ENCODE measurements around the gene SH3GL3. TPM values are rescaled to one million over a fixed set of nuclear protein-coding genes. Genes with fewer than 3 reads are reported as not detected.

The SH3GL3 gene
- total and polyA plus RNA-seq, 2 of the 8 experiments (the other 6 are each of a cell fraction or from before 2014, with no cell fraction given), result 14.1 to 19.1 TPM

DNA sequence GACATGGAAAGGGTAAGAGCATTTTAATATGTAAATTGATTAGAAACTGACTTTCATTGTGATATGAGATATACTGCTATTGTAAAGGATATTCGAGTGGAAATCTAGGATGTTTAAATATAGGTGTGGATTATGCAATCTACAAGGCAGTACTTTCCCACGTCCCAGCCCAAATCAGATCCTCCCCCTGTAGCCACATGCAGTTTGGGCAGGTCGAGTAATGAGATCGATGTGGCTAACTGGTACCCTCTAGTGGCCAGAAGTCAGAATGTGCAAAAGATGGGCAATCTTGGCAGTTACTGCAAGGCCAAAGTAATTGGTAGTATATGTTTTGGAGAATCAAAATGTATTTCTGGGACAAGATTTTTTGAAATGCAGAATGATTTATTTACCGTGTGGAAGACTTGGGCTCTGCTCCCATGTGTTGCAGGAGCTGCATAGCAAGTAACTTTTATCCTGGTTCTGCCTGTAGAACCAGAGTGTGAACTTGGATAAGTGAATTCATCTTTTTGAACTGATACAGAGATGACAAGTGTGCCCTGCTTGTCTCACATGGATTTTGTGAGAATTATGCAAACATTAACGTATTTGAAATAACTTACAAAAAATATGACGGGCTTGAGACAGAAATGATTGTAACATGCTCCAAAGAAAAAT is 112.3 kb downstream of the SH3GL3 start:
- Histone ChIP-seq H3K27me3 (replicated peaks in 1 of 4; ENCODE audit: control insufficient read depth in 3 of 4, extremely low read depth in 1 of 4, insufficient read depth in 3 of 4, low read length in 3 of 4) (no peaks in the 10 kb centered on the region), H2BK120ac (replicated peaks; ENCODE audit: low read depth, low read length) (no peak overlapping the region), H2AK5ac (ENCODE audit: low read depth, low read length) (no peak overlapping the region), H3K4me3 (ENCODE audit: extremely low read depth in 1 of 4, insufficient read depth in 2 of 4, low read depth in 3 of 4, low read length in 4 of 4) (no peak overlapping the region), H3K79me1 (ENCODE audit: low read depth, low read length) (no peaks in the 10 kb centered on the region), H4K91ac (replicated peaks; ENCODE audit: insufficient read length, low read length) (no peak overlapping the region), H3K79me2 (ENCODE audit: control insufficient read depth in 1 of 2, insufficient read depth in 2 of 2, low read length in 2 of 2) (no peaks in the 10 kb centered on the region), H2BK12ac (ENCODE audit: low read depth, low read length) (no peak overlapping the region), H4K5ac (ENCODE audit: insufficient read length, low read depth, low read length) (no peak overlapping the region), H3K14ac (ENCODE audit: insufficient read length) (no peak overlapping the region), H3K4ac (replicated peaks; ENCODE audit: insufficient read length, low read depth, low read length) (no peak overlapping the region), H3K9ac (replicated peaks in 1 of 4; ENCODE audit: extremely low read depth in 1 of 4, low read depth in 3 of 4, low read length in 3 of 4) (no peak overlapping the region), H4K20me1 (replicated peaks in 1 of 2; ENCODE audit: control insufficient read depth in 1 of 2, insufficient read depth in 2 of 2, low read length in 2 of 2) (no peaks in the 10 kb centered on the region), H3K56ac (replicated peaks; ENCODE audit: insufficient read length, low read depth, low read length) (no peak overlapping the region), H2BK20ac (ENCODE audit: low read length) (no peak overlapping the region), H2BK15ac (ENCODE audit: low read length) (no peak overlapping the region), H3K18ac (ENCODE audit: extremely low read depth, low read length) (no peak overlapping the region), H3K23me2 (ENCODE audit: low read depth, low read length) (no peaks in the 10 kb centered on the region), H3K9me3 (ENCODE audit: insufficient read depth in 2 of 2, low read depth in 1 of 2, low read length in 1 of 2) (no peaks in the 10 kb centered on the region), H3K23ac (ENCODE audit: insufficient read length) (no peak overlapping the region), H3K27ac (ENCODE audit: low read depth, low read length) (no peak overlapping the region), H3K4me2 (ENCODE audit: insufficient read depth in 1 of 2, low read depth in 2 of 2, low read length in 2 of 2) (no peak overlapping the region), H2BK5ac (ENCODE audit: low read depth, low read length) (no peak overlapping the region), H3K36me3 (ENCODE audit: control insufficient read depth in 2 of 4, insufficient read depth in 4 of 4, low read length in 3 of 4) (no peaks in the 10 kb centered on the region), H2AFZ (ENCODE audit: low read length) (no peak overlapping the region), H4K8ac (ENCODE audit: extremely low read depth, insufficient read depth, low read length) (no peak overlapping the region), H3K4me1 (replicated peaks in 1 of 4; ENCODE audit: control insufficient read depth in 3 of 4, insufficient read depth in 4 of 4, low read length in 3 of 4) (no peaks in the 10 kb centered on the region)
- peak; percentile 46 to 74 for DNase-seq (ENCODE audit: low read depth in 1 of 2, low spot score in 2 of 2)
- FAIRE-seq, result peak; percentile 100
- CTCF ChIA-PET (ENCODE audit: partially characterized antibody), result interaction anchor here (0.8 to 15.4 kb wide), 23 partner anchors 9 to 497 kb away, joined by 3 to 245 read pairs (median 3); partner anchors contain the start of gene SH3GL3
- TF ChIP-seq, protein P1, sequence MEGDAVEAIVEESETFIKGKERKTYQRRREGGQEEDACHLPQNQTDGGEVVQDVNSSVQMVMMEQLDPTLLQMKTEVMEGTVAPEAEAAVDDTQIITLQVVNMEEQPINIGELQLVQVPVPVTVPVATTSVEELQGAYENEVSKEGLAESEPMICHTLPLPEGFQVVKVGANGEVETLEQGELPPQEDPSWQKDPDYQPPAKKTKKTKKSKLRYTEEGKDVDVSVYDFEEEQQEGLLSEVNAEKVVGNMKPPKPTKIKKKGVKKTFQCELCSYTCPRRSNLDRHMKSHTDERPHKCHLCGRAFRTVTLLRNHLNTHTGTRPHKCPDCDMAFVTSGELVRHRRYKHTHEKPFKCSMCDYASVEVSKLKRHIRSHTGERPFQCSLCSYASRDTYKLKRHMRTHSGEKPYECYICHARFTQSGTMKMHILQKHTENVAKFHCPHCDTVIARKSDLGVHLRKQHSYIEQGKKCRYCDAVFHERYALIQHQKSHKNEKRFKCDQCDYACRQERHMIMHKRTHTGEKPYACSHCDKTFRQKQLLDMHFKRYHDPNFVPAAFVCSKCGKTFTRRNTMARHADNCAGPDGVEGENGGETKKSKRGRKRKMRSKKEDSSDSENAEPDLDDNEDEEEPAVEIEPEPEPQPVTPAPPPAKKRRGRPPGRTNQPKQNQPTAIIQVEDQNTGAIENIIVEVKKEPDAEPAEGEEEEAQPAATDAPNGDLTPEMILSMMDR (IDR thresholded peaks at IDR 0.05; ENCODE audit: control extremely low read depth in 1 of 3, insufficient read depth in 1 of 3, low read depth in 1 of 3, low read length in 3 of 3), result peak; percentile 54 to 94 (median 91)
- TF ChIP-seq RAD21 (IDR thresholded peaks at IDR 0.05 in 1 of 2, conservative IDR thresholded peaks at IDR 0.05 in 1 of 2; ENCODE audit: low read depth in 2 of 2, low read length in 2 of 2) (peak; percentile 96 to 100), CEBPB (IDR thresholded peaks at IDR 0.05; ENCODE audit: low read depth, low read length) (peak; percentile 96)
- TF ChIP-seq, protein P2, sequence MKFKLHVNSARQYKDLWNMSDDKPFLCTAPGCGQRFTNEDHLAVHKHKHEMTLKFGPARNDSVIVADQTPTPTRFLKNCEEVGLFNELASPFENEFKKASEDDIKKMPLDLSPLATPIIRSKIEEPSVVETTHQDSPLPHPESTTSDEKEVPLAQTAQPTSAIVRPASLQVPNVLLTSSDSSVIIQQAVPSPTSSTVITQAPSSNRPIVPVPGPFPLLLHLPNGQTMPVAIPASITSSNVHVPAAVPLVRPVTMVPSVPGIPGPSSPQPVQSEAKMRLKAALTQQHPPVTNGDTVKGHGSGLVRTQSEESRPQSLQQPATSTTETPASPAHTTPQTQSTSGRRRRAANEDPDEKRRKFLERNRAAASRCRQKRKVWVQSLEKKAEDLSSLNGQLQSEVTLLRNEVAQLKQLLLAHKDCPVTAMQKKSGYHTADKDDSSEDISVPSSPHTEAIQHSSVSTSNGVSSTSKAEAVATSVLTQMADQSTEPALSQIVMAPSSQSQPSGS (IDR thresholded peaks at IDR 0.05; ENCODE audit: low read length), result no peak
- TF ChIP-seq, protein P3, sequence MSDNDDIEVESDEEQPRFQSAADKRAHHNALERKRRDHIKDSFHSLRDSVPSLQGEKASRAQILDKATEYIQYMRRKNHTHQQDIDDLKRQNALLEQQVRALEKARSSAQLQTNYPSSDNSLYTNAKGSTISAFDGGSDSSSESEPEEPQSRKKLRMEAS (IDR thresholded peaks at IDR 0.05), result peak; percentile 54
- POLR2A ChIA-PET (ENCODE audit: partially characterized antibody), result no interaction called here
- WGBS, 2 experiments (ENCODE audit: extremely low coverage in 1 of 2, insufficient coverage in 1 of 2, insufficient read length in 1 of 2, insufficient replicate concordance in 2 of 2, low coverage in 1 of 2, low lambda C conversion rate in 2 of 2, missing lambda C conversion rate in 1 of 2), result 12% methylated on average over 7 of the region's 7 CpGs; no CpG with 5 or more reads in 1 of the 2 experiments

Data from H1 (cell line).